ENCODE results near the gene GPSM1.
"Not testable (repeated sequence)": the region's sequence is repeated elsewhere in the genome, so short reads cannot be mapped to it uniquely, and the experiment has no call there.

GPSM1 gene

DNA sequence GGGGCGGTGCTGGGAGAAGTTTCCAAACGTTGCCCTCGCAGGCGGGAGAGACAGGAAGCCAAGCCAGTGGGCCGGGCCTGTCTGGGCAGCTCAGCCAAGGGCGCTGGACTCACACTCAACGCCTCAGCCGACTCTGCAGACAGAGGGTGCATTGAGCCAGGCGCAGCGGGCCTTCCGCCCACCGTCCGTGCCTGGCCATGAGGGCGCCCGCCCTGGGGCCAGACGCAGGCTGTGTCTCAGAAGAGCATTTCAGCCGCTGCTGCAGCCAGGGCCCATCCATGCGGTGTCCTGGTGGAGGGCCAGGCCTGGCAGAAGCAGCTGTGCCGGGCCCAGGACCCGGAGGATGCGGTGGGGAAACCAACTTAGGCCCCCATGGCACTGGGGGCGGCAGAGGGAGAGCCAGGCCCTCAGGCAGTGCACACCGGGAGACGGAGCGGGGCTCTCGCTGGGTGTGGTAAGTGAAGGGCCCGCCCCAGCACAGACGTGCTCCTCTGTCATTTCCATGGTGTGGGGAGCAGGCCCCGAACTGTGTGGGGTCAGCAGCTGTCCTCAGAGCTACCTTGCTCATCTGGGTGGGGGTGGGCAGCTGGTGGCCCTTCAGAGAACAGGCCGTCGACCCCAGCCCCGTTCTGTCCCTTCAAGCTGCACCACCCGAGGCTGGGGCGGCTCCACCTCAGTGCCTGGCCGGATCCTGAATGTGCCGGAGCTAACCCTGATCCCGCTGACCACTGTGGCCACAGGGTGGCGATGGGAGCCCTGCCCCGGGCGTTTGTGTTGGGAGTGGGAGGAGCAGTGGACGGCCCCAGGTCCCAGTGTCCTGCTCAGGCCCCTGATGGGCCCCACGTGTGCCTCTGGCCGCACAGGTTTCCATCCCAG is 18.2 kb downstream of the GPSM1 start:
- peak; percentile 69 for DNase-seq (ENCODE audit: low read depth)

DNA sequence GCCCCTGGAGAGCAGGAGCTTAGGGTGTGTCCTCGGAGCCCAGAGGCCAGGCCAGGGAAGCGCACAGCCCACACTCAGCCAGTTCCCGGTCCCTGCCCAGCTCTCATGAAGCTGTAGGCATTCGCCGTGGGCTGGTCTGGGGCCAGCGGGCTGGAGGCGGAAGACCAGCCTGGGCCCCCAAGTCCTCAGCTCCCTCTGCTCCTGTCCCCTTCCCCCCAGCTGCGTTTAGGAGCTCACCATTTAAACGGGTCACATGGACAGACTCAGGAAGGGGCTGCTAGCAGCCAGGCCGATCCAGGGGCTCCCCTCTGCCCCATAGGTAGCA is 18.8 kb downstream of the GPSM1 start:
- DNase-seq (ENCODE audit: low read depth): no peak

DNA sequence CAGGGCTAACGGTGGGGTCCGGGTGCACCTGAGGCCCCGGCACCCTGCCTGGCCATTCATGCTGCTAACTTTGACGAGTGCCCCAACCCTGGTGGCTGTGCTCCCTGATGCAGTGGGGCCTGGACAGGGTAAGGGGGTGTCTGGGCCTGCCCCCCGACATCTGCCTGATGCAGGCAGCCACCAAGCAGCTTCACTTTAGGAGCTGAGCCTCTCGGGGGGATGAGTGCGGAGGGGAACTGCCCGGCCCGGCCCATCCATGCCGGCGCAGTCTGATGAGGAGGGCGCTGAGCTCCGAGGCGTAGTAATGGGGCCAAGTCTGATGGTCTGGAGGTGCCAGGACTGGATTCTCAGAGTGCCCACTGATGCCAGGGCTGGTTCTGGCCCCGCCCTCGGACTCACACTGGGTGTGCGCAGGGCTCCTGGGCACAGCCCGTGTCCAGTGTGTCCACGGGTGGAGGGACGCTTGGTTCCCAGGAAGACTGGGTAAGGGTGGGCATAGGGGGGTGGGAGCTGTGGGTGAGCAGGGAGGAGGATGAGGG is 19.7 kb downstream of the GPSM1 start:
- DNase-seq (ENCODE audit: low read depth): no peak

DNA sequence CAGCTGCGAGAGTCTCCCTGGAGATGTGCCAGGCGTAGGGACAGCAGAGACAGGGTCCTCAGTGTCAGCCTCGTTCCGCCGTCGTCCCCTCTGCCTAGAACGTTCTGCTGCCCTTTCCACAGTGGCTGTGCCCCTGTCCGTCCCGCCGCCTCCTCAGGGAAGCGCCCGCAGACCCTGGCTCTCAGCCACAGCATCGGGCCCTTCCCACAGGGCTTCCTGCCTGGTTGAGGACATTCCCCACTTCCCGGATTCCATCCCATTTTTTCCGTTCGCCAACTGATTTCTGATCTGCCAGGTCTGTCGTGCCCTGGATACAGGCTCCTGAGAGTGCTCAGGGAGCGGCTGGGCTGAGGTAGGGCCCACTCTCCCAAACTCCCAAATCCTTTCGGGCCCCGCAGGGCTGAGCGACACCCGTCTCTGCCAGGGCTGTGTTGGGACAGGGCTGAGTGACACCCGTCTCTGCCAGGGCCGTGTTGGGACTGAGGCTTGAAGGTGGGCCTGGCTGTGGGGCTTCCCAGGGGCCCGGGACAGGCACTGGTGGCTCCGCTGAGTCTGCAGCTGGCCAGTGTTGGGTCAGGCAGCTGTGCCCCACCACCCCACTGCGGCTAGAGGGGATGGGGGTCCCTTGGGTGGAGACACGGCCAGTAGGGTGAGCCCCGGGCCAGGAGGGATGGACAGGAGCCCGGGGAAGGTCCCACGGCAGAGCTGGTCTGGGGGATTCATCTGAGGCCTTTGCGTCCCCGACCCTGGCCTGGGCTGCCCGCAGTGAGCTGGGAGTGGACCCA is 20.3 kb downstream of the GPSM1 start:
- no peak for DNase-seq (ENCODE audit: low read depth)

DNA sequence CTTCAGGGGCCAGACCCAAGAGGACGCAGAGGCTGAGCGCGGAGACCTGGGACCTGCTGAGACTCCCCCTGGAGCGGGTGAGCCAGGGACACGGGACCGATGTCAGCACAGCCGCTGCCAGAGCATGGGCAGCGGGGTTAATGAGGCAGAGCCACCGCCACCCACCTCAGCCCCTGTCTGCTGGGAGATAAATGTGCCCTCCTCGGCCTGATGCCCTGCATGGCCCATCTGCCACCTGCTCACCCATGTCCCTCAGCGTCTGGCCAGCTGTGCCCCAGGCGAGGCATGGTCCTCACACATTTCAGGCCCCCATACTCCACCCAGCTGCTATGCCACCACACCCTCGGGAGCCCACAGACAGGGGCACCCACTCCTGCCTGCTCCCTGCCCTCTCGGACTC is 21.4 kb downstream of the GPSM1 start:
- no peak for DNase-seq (ENCODE audit: low read depth)

DNA sequence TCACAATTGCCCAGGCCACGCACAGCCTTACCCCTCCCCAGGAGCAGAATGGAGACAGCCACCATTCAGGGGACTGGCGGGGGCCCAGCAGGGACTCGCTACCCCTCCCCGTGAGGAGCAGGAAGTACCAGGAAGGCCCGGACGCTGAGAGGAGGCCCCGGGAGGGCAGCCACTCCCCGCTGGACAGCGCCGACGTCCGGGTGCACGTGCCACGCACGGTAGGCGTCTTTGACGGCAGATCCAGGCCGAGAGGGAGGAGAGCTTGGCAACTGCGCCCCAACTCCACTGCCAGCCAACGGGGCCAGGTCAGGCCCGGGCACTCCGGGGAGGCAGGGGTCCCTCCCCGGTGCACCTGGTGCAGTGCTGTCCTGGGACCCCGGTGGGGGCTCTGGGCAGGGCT is 22.2 kb downstream of the GPSM1 start:
- no peak for DNase-seq (ENCODE audit: low read depth)

DNA sequence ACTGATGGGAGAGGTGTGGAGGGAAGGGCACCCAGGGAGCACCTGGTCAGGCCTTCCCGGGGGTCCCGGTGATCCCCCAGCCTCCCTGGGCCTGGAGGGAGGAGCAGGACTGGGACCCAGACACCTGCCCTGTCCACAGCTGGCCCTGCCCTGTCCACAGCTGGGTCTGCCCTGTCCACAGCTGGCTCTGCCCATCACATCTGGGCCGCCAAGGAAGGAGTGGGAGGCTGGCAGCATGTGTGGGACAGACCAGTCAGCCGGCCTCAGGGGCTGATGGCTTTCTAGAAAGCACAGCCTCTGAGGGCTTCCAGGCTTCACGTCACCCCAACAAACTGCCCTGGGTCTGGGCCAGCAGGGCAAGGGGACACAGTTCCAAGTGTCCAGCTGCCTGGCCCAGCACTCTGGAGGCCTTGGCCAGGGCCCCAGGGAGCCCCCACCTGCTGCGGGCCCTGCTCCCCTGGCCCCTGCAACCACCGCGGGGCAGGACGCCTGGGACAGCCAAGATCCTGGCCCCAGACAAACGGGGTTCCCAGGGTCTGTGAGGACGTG is 24.0 kb downstream of the GPSM1 start:
- DNase-seq (ENCODE audit: low read depth): no peak

DNA sequence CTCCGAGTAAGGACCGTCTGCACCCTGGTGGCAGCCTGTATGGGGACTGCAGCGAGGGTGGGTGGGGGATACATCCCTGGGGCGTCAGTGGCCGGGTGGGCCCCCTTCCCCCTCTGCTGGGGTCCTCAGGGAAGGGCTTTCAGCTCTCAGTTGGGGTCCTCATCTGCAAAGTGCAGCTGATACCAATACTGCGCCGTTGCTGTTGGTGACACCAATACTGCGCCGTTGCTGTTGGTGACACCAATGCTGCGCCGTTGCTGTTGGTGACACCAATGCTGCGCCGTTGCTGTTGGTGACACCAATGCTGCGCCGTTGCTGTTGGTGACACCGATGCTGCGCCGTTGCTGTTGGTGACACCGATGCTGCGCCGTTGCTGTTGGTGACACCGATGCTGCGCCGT is 24.5 kb downstream of the GPSM1 start:
- DNase-seq (ENCODE audit: low read depth): not testable (repeated sequence)

DNA sequence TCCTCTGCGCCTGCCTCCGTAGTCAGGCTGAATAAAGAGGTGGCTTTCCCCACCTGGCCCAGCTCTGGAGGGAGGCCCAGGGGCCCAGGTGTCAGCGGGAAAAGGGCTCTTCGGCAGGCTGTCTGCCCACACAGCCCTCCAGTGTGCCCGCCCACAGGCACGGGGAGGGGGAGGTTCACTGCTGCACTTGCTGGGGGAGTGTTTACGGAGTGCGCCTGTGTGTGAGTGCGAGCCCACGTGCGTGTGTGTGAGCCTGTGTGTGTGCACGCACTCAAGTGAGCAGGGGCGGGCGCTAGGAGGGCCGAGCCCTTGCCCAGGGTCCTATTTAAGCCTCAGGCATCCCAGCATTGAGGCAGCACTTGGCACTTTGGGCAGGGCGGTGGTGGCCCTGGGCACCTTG is 25.3 kb downstream of the GPSM1 start:
- no peak for DNase-seq (ENCODE audit: low read depth)

DNA sequence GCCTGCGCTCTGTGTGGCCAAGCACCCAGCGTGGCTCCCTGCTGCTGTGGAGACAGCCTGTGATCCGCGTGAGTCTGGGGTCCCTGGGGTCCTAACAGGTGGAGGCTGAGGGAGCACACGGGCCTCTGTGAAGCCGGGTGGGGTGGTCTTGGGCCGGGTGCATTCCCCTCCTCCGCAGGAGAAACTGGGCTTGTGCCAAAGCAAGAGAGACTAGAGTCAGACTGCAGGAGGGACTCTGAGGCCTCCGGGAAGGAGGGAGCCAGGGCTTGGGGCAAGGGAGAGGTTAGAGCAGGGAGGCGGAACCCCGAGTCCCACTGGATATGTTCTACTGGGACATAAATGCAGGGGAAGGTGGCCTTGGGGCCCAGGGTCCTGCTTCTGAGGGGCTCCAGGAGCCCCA is 25.7 kb downstream of the GPSM1 start:
- DNase-seq (ENCODE audit: low read depth): no peak

DNA sequence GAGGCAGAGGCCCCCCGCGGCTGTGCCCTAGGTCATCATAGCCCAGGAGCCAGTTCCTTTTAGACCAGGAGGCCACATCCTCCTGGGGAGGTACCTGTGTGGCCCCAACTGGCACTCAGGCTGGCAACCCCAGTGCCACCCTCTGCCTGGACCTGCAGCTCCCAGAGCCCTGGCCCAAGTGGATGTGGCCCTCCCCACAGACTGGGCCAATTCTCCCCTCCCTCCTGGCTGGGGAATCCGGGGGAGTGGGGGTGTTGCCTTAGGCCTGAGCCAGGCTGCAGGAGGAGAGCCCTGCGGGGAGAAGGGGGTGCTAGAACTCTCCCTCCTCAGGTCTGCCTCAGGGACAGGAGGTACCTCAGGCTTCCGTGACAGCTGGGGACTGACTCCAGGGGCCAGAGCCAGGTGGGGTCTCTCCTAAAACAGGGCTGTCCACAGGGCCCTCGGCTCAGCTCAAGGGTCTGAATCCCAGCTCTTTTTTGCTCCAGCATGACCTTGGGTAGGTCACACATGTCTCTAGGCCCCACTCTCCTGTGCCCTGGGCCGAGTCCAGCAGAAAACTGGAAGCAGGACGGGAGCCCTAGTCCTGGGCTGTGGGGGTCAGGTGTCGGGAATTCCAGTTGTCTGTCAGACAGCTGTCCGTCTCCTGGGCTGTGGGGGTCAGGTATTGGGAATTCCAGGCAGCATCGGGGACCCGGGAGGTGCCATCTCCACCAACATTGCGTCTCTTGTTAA is 26.6 kb downstream of the GPSM1 start:
- no peak for DNase-seq (ENCODE audit: low read depth)

DNA sequence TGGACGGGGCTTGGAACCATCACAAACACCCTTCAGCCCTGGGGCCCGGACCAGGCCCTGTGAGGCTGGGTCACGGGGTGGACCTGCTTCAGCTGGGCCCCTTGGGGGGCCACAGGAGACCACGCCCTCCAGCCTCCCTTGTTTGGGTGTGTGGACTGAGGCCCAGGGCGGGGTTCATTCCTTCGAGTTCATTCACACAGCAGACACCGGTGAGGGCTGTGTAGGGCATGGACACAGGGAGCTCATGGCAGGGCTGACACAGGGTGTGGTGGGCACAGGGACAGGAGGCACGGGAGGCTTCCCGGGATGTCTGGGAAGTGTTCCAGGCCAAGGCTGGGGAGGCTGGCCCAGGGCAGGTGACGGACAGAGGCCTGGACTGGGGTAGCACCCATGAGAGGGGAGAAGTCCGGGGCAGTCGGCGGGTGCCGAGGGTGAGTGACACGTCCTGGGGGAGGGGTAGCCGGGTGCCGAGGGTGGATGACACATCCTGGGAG is 27.3 kb downstream of the GPSM1 start:
- DNase-seq (ENCODE audit: low read depth): peak; percentile 77

DNA sequence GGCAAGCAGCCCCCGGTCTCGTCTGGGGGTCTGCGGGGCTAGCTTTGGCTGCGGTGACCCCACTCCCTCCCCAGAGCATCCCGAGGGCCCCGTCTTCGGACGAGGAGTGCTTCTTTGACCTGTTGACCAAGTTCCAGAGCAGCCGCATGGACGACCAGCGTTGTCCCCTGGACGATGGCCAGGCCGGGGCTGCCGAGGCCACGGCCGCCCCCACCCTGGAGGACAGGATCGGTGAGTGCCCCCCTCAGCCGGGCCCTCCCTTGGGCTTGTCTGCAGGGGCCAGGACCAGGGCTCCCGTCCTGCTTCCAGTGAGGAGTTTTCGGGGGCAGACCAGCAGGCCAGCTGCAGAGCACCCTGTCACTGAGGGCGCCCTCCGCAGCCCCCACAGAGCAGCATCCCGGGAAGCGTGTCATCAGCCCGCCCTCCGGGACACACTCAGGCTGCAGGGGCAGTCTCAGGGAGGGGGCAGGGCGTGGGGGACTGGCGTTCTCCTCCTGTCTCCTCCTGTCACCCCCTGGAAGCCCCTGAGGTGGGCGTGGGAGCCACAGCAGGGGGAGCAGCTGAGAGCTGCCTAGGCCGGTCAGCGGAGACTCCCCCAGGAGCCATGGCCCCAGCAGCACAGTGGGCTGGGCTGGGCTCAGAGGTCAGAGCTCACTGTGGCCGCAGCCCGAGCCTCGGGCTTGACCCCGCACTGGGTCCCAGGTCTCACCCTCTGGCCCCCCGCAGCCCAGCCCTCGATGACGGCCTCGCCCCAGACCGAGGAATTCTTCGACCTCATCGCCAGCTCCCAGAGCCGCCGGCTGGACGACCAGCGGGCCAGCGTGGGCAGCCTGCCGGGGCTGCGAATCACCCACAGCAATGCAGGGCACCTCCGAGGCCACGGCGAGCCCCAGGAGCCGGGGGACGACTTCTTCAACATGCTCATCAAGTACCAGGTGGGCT is 28.5 kb downstream of the GPSM1 start:
- no peak for DNase-seq (ENCODE audit: low read depth)

DNA sequence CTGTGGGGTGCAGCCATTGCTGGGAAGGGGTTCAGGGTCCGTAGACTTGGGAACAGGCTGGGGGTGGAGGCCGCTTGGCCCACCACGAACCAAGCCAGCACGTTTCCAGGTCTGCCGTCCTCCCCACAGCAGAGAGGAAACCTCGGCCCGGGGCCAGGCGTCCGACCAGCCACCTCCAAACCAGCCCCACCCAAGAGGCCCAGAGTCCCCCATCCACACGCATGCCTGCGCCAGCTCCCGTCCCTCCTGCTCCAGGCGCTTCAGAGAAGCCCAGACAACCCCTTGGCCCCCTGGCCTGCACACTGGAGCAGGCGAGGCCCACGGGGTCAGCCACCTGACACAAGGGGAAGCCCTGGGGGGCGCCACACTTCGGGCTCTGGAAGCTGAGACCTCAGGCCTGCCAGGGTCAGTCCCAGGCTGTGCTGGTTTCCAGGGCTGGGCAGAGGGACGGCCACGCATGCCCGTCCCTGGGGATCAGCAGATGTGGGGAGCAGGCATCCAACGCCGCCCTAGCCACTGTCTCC is 29.9 kb downstream of the GPSM1 start:
- no peak for DNase-seq (ENCODE audit: low read depth)

DNA sequence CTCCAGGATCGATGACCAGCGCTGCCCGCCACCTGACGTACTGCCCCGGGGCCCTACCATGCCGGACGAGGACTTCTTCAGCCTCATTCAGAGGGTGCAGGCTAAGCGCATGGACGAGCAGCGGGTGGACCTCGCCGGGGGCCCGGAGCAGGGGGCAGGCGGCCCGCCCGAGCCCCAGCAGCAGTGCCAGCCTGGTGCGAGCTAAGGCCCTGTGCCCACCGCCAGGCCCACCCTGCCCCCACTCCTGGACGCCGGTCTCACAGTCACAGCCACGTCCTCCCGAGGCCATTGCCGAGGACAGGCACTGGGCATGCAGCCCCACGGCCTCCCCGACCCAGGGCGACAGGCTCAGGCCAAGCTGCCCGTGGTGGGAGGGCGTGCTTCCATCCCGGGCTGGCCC is 30.7 kb downstream of the GPSM1 start:
- no peak for DNase-seq (ENCODE audit: low read depth)

DNA sequence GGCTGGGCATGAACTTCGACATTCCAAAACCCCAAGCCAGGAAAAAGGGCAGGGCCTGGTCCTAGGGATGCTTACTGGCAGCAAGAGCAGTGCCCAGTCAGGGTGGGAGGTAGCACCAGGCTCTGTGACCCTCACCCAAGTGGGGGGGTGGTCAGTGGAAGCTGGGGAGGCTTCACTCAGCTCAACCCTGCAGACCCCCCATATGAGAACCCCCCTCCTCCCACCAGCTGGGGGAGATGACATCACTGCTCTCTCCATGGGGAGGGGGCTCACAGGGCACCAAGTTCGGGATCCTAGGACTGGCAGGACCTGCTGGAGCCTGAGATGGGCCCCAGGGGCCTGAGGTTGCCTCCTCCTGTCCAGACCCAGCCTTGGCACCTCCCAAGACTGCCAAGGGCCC is 31.5 kb downstream of the GPSM1 start:
- no peak for DNase-seq (ENCODE audit: low read depth)

DNA sequence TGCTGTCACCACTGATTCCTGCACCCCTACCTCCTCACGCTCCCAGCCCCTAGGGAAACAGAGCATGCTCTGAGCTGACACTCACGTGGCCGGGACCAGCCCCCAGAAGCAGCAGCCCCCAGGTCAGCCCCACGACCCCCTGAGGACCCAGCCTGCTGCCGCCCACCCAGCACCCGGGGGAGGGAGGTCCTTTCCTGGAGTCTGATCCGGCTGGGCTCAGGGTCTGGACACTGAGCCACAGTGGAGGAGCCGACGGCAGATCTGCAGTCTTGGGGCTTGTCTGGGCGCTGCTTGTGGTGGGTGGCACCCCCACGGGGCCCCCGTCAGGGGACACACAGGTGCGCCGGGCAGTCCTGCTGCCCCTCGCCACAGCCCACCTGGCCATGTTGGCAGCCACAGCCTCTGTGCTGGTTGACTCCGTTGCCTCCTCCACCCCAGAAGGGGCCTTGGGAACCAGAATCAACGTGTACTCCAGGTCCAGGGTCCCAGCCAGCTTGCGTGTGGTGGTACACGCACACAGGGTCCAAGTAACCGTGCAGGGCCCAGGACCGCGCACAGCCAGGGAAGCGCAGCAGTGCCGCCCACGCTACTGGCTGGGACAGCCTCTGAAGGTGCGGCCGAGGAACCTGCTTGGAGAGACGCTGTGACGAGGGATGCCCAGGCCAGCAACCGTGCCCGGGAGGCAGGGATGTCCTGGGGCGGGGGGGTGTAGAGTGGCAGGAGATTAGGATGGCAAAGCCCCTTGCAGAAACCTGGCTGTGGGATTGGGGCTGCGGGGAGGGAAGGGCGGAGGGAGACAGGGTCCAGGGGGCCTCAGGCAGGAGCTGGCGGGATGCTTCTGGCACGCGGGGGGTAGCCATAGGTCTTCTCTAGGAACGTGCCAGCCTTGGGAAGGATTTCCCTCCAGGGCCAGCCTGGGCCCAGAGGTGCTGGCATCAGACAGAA is 32.7 kb downstream of the GPSM1 start:
- no peak for DNase-seq (ENCODE audit: low read depth)

DNA sequence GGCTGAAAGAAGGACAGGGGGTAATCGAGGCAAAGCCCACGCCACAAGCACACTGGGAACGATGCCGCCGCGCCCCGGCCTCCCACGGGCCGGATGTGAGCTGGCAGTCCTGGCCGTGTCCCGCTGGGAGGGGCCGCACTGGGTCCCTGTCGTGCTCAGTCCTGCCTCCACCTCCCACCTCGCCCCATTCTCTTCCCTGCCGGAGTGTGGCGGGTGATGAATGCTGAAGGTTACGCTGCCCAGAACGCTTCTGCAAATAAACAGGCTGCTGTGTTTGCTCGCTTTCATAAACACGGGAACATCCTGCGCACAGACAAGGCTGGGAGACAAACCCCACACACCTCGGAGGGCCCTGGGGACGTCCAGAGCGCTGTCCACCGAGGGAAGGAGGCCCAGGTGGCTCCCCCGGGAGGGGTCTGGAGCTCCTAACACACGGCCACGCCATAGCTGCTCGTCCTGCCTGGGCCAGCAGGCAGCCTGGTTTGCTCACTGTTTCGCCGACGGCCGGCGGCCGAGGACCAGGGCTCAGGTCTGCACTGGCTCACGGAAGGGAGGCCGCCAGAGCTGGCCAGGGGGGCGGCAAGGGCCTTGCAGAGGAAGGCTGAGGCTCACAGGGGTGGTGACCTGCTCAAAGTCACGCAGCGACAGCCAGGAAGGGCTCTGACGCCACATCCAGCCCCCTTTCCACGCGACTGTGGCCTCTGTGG is 33.9 kb downstream of the GPSM1 start:
- peak; percentile 80 for DNase-seq (ENCODE audit: low read depth)
